Astrocyte (in vitro differentiated cells and primary cell): ENCODE results near the gene CNOT1. TPM values are rescaled to one million over a fixed set of nuclear protein-coding genes. Genes with fewer than 3 reads are reported as not detected.

Experiments
- DNase-seq: peaks from one replicate; pipeline ENCODE4 v3.0.0-alpha.2; 2010; ENCODE audit warnings: low read depth
- FAIRE-seq: peaks from 2 replicates; lab custom pipeline; 2011; peaks lifted over from hg19 to GRCh38; lab: Jason Lieb, UNC
- H2AFZ ChIP-seq: 2 replicates; pipeline ENCODE4 v1.6.0; 2012; ENCODE audit warnings: low read depth, low read length, inconsistent platforms
- H3K27ac ChIP-seq: 2 replicates; pipeline ENCODE4 v1.5.1; 2011; ENCODE audit warnings: low read depth, low read length, inconsistent platforms
- H3K27me3 ChIP-seq: 2 replicates; pipeline ENCODE4 v1.6.0; 2011; ENCODE audit warnings: low read length, inconsistent platforms; ENCODE audit not compliant: insufficient read depth
- H3K36me3 ChIP-seq: 2 replicates; pipeline ENCODE4 v1.5.1; 2011; ENCODE audit warnings: low read length, inconsistent platforms; ENCODE audit not compliant: insufficient read depth
- H3K4me1 ChIP-seq: 2 replicates; pipeline ENCODE4 v1.5.1; 2011; ENCODE audit warnings: low read length, inconsistent platforms; ENCODE audit not compliant: insufficient read depth
- H3K4me2 ChIP-seq: 2 replicates; pipeline ENCODE4 v1.6.0; 2012; ENCODE audit warnings: low read length, inconsistent platforms
- H3K4me3 ChIP-seq: 2 replicates; pipeline ENCODE4 v1.5.1; 2011; ENCODE audit warnings: low read depth, mild to moderate bottlenecking, low read length, inconsistent platforms; ENCODE audit not compliant: insufficient read depth
- H3K79me2 ChIP-seq: 2 replicates; pipeline ENCODE4 v1.6.0; 2012; ENCODE audit warnings: mild to moderate bottlenecking, low read length, inconsistent platforms; ENCODE audit not compliant: insufficient read depth
- H3K9ac ChIP-seq: 2 replicates; pipeline ENCODE4 v1.6.0; 2012; ENCODE audit warnings: mild to moderate bottlenecking, low read length, inconsistent platforms
- H3K9me3 ChIP-seq: 2 replicates; pipeline ENCODE4 v1.5.1; 2012; ENCODE audit warnings: low read depth, mild to moderate bottlenecking, low read length, inconsistent platforms; ENCODE audit not compliant: insufficient read depth
- H4K20me1 ChIP-seq: 2 replicates; pipeline ENCODE4 v1.6.0; 2012; ENCODE audit warnings: low read length, inconsistent platforms; ENCODE audit not compliant: insufficient read depth
- H3K27ac Mint-ChIP-seq: one replicate; pipeline ENCODE4 v1.8.0; 2021; ENCODE audit warnings: mild to moderate bottlenecking, mixed read lengths; ENCODE audit not compliant: unreplicated experiment
- H3K27me3 Mint-ChIP-seq: one replicate; pipeline ENCODE4 v1.8.0; 2021; ENCODE audit warnings: low read depth, mixed read lengths; ENCODE audit not compliant: unreplicated experiment
- H3K36me3 Mint-ChIP-seq: one replicate; pipeline ENCODE4 v1.8.0; 2021; ENCODE audit warnings: low read depth, mixed read lengths; ENCODE audit not compliant: unreplicated experiment
- H3K4me1 Mint-ChIP-seq: one replicate; pipeline ENCODE4 v1.8.0; 2021; ENCODE audit warnings: low read depth, mixed read lengths; ENCODE audit not compliant: unreplicated experiment
- H3K4me3 Mint-ChIP-seq: one replicate; pipeline ENCODE4 v1.8.0; 2021; ENCODE audit warnings: mild to moderate bottlenecking, moderate library complexity, mixed read lengths; ENCODE audit not compliant: unreplicated experiment
- H3K9me3 Mint-ChIP-seq: one replicate; pipeline ENCODE4 v1.8.0; 2021; ENCODE audit warnings: mild to moderate bottlenecking, mixed read lengths; ENCODE audit not compliant: unreplicated experiment
- CTCF ChIP-seq: IDR thresholded peaks from 2 replicates; pipeline ENCODE4 v1.5.1; 2011; ENCODE audit warnings: low read depth, mild to moderate bottlenecking, inconsistent platforms, low read length, moderate library complexity; ENCODE audit not compliant: insufficient read depth
- EZH2 ChIP-seq: IDR thresholded peaks from 2 replicates; pipeline ENCODE4 v1.6.1; 2012; ENCODE audit warnings: mild to moderate bottlenecking, low read length, inconsistent platforms; ENCODE audit not compliant: insufficient read depth
- total RNA-seq: library from RNA; stranded (reverse); gene quantifications from 2 replicates; pipeline ENCODE4 v1.2.1, GENCODE V29; 2021

CNOT1 gene
- total RNA-seq, 1 donor from 2014 or later: 212 TPM

GRCh38 chr16:58506241-58507194 is 123.1 kb downstream of the CNOT1 start:
- no peaks in the 10 kb centered on the region for H3K9me3 ChIP-seq
- H3K36me3 ChIP-seq: no peaks in the 10 kb centered on the region
- no peak for FAIRE-seq
- no peak overlapping the region for H3K4me3 ChIP-seq
- no peak overlapping the region for H2AFZ ChIP-seq
- H4K20me1 ChIP-seq: peaks cover 22% of the 10 kb centered on the region
- H3K4me2 ChIP-seq: no peak overlapping the region
- H3K4me1 Mint-ChIP-seq: no peaks in the 10 kb centered on the region
- H3K4me1 ChIP-seq: peaks cover 3% of the 10 kb centered on the region
- H3K27ac ChIP-seq: no peak overlapping the region
- no peak for TF ChIP-seq CTCF
- TF ChIP-seq EZH2: no peak
- DNase-seq: no peak
- peaks cover 6% of the 10 kb centered on the region for H3K27me3 Mint-ChIP-seq
- H3K9me3 Mint-ChIP-seq: no peaks in the 10 kb centered on the region
- no peaks in the 10 kb centered on the region for H3K27me3 ChIP-seq
- H3K27ac Mint-ChIP-seq: no peak overlapping the region
- H3K36me3 Mint-ChIP-seq: peaks cover 6% of the 10 kb centered on the region
- H3K9ac ChIP-seq: no peak overlapping the region
- peaks cover 4% of the 10 kb centered on the region for H3K79me2 ChIP-seq
- H3K4me3 Mint-ChIP-seq: no peak overlapping the region

- no peak overlapping the region for H3K9ac ChIP-seq
- no peak overlapping the region for H3K4me2 ChIP-seq
Observed at GRCh38 chr16:58503863-58504688, 125.5 kb downstream of the CNOT1 start.

More at GRCh38 chr16:58503863-58504688, 125.5 kb downstream of the CNOT1 start:
- Mint-ChIP-seq H3K9me3 (no peaks in the 10 kb centered on the region), H3K36me3 (peaks cover 6% of the 10 kb centered on the region), H3K27ac (no peak overlapping the region), H3K27me3 (peaks cover 7% of the 10 kb centered on the region), H3K4me3 (no peak overlapping the region), H3K4me1 (peaks cover 1% of the 10 kb centered on the region)
- Histone ChIP-seq H2AFZ (no peak overlapping the region), H3K27ac (no peak overlapping the region), H3K36me3 (no peaks in the 10 kb centered on the region), H3K9me3 (no peaks in the 10 kb centered on the region), H3K27me3 (no peaks in the 10 kb centered on the region), H3K4me1 (peaks cover 17% of the 10 kb centered on the region), H3K4me3 (no peak overlapping the region), H3K79me2 (peaks cover 9% of the 10 kb centered on the region), H4K20me1 (peaks cover 17% of the 10 kb centered on the region)
- TF ChIP-seq CTCF: no peak
- no peak for TF ChIP-seq EZH2
- FAIRE-seq (no peak), DNase-seq (no peak)
